ENCODE results near the gene TADA1. TPM values are rescaled to one million over a fixed set of nuclear protein-coding genes. Genes with fewer than 3 reads are reported as not detected.
A peak's percentile ranks its signal among the peaks of the same experiment; 100 is the strongest.

TADA1 gene
- total and polyA plus RNA-seq, 11 donors, result 5.6 to 10.8 (median 9.3) TPM

DNA sequence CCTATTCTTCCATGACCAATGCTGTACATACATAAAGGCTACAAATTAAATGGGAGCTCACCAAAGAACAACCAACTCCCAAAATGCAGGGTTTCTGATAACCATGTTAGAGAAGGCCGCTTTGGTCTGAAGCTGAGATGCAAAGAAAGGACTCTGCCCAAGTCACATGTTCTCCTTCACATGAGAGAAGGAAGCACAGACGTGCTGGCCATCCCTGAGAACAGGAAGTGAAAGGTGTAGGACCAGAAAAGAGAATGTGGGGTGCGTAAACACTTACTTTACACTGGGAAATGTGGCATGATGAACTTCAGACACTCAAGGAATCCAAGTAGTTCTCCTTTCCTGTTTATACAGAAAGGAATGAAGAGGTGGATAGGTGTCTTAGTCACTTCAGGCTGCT is 31.7 kb upstream of the TADA1 start:
- Histone ChIP-seq H3K4me3 (no peak overlapping the region), H3K27ac (no peak overlapping the region), H3K27me3 (no peaks in the 10 kb centered on the region), H3K36me3 (no peaks in the 10 kb centered on the region), H3K9me3 (peaks cover 0 to 13% (median 0%) of the 10 kb centered on the region in 12 donors), H3K4me1 (peaks cover 0 to 3% (median 0%) of the 10 kb centered on the region in 12 donors)
- DNase-seq, result no peak
- no peak for ATAC-seq
- WGBS, 4 donors, result 70 to 82% (median 73%) methylated on average over 3 of the region's 3 CpGs
- intact Hi-C loops (cut with DNase I), result loop anchor here in 4 of 10 donors (2.0 to 10.0 kb wide), 3 partner anchors 149 to 297 kb away; no protein-coding TSS in a partner anchor
- TF ChIP-seq POLR2A (IDR thresholded peaks at IDR 0.05), result no peak
- TF ChIP-seq, protein P1, sequence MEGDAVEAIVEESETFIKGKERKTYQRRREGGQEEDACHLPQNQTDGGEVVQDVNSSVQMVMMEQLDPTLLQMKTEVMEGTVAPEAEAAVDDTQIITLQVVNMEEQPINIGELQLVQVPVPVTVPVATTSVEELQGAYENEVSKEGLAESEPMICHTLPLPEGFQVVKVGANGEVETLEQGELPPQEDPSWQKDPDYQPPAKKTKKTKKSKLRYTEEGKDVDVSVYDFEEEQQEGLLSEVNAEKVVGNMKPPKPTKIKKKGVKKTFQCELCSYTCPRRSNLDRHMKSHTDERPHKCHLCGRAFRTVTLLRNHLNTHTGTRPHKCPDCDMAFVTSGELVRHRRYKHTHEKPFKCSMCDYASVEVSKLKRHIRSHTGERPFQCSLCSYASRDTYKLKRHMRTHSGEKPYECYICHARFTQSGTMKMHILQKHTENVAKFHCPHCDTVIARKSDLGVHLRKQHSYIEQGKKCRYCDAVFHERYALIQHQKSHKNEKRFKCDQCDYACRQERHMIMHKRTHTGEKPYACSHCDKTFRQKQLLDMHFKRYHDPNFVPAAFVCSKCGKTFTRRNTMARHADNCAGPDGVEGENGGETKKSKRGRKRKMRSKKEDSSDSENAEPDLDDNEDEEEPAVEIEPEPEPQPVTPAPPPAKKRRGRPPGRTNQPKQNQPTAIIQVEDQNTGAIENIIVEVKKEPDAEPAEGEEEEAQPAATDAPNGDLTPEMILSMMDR (IDR thresholded peaks at IDR 0.05), result no peak

DNA sequence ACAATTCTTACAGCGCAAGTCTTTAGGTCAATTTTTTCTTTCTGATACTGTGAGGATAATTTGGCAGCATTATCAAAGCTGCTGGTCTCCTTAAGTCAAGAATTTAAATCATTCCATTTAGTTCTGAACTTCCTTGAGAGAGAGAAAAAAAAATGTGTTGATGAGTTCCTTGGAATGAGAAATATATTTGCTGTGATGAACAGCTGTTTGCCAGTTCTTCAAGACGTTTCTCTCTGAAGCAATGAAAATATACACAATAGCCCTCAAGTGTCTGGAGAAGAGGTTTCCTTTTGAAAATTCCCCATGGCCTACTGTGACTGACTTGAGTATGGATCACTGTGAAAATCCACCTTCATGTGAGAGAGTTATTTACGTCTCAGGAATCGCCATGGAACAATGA is 31.0 kb upstream of the TADA1 start:
- H3K27ac ChIP-seq, result no peak overlapping the region
- DNase-seq (no peak), ATAC-seq (no peak)
- TF ChIP-seq, protein P1 (IDR thresholded peaks at IDR 0.05), result no peak
- no peak for TF ChIP-seq POLR2A (IDR thresholded peaks at IDR 0.05)
- no peaks in the 10 kb centered on the region for H3K27me3 ChIP-seq
- H3K4me3 ChIP-seq, result no peak overlapping the region
- peaks cover 0 to 7% (median 0%) of the 10 kb centered on the region in 12 donors for H3K4me1 ChIP-seq
- H3K36me3 ChIP-seq, result no peaks in the 10 kb centered on the region
- peaks cover 0 to 13% (median 0%) of the 10 kb centered on the region in 12 donors for H3K9me3 ChIP-seq
- intact Hi-C loops (cut with DNase I), result loop anchor here in 2 of 10 donors (5.0 to 10.0 kb wide), 2 partner anchors 150 to 298 kb away; no protein-coding TSS in a partner anchor
- WGBS, 4 donors, result 74 to 81% (median 79%) methylated on average over 4 of the region's 4 CpGs

DNA sequence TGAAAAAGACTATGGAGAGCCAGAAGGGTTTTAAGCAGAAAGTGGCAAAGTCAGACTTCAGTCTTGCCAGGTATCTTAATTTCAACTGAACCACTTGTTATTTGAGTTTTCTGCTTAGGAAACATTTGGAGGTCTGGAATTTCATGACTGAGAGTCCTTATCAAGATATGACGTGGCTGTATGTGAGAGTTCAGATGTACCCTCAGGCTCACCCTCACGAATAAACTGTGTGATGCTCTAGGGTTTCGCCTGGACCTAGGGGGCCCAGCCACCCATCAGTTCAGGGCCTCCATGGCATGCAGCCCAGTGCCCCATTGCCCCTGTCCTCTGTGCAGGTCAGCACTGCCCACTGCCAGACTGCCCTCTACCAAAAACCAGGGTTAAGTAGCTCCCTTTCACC is 30.6 kb upstream of the TADA1 start:
- no peak for TF ChIP-seq POLR2A (IDR thresholded peaks at IDR 0.05)
- TF ChIP-seq, protein P1 (IDR thresholded peaks at IDR 0.05), result no peak
- peaks cover 0 to 10% (median 0%) of the 10 kb centered on the region in 12 donors for H3K9me3 ChIP-seq
- no peak overlapping the region for H3K4me3 ChIP-seq
- DNase-seq (no peak), ATAC-seq (no peak)
- intact Hi-C loops (cut with DNase I), result loop anchor here in 2 of 10 donors (5.0 to 10.0 kb wide), 2 partner anchors 151 to 298 kb away; no protein-coding TSS in a partner anchor
- peaks cover 0 to 11% (median 0%) of the 10 kb centered on the region in 12 donors for H3K4me1 ChIP-seq
- no peak overlapping the region for H3K27ac ChIP-seq
- WGBS, 4 donors, result 71 to 83% (median 75%) methylated on average over 3 of the region's 3 CpGs
- H3K36me3 ChIP-seq, result no peaks in the 10 kb centered on the region
- no peaks in the 10 kb centered on the region for H3K27me3 ChIP-seq

DNA sequence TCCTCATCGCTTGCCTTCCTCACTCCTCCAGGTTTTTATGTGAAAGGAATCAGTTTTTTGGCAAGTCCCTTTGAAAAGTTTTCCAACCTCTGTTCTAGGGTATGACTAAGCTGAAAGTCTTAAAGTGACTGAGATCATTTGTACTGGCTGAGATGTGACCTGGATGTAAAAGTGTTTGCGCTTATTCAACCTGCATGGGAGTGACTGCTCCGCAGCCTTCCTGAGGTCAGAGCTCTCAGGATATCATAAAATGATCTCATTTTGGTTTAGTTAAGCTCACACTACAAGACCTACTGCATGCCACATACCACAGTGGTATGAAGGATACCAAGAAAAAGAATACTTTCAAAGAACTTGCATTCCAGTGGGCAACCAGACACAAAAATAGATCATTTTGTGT is 29.8 kb upstream of the TADA1 start:
- 78 to 93% (median 86%) methylated on average over 3 of the region's 3 CpGs for WGBS, 4 donors
- H3K27ac ChIP-seq, result peak overlapping the region in 1 of 12 donors; percentile 66
- no peaks in the 10 kb centered on the region for H3K36me3 ChIP-seq
- H3K4me1 ChIP-seq, result peaks cover 0 to 11% (median 0%) of the 10 kb centered on the region in 12 donors
- H3K9me3 ChIP-seq, result peaks cover 0 to 2% (median 0%) of the 10 kb centered on the region in 12 donors
- ATAC-seq (peak in 1 of 4 donors; percentile 31), DNase-seq (no peak)
- H3K4me3 ChIP-seq, result no peak overlapping the region
- TF ChIP-seq, protein P1 (IDR thresholded peaks at IDR 0.05), result no peak
- no peak for TF ChIP-seq POLR2A (IDR thresholded peaks at IDR 0.05)
- H3K27me3 ChIP-seq, result no peaks in the 10 kb centered on the region
- intact Hi-C loops (cut with DNase I), result loop anchor here in 2 of 10 donors (5.0 to 10.0 kb wide), 2 partner anchors 151 to 299 kb away; no protein-coding TSS in a partner anchor
